Psoas muscle (tissue), 8 donors: ENCODE measurements around the gene FAM118A. TPM values are rescaled to one million over a fixed set of nuclear protein-coding genes. Genes with fewer than 3 reads are reported as not detected.

ENCODE experiments used
- ATAC-seq, 4 donors: fragments of 200-7000 bp; cut with Tn5 transposase; one replicate each; pipeline ENCODE4 v1.9.1; 2020; ENCODE audit warnings: moderate library complexity in 3 of 4, mild to moderate bottlenecking in 2 of 4
- DNase-seq, 2 donors: peaks; one replicate each; pipeline ENCODE4 v3.0.0-alpha.2; 2020
- H3K27ac ChIP-seq: fragments of 200-600 bp; one replicate; pipeline ENCODE4 v1.8.0; 2022
- H3K27me3 ChIP-seq, 3 donors: fragments of 200-600 bp in 1 of 3; one replicate each; pipeline versions ENCODE4 v1.6.1 to v1.8.0; 2013 to 2022; ENCODE audit warnings: low read length in 2 of 3, mild to moderate bottlenecking in 2 of 3, moderate library complexity in 1 of 3; ENCODE audit not compliant: insufficient read depth in 3 of 3
- H3K36me3 ChIP-seq, 2 donors: fragments of 200-600 bp in 1 of 2; one replicate each; pipeline versions ENCODE4 v1.6.1 to v1.8.0; 2013 to 2022; ENCODE audit warnings: low read depth in 1 of 2, mild to moderate bottlenecking in 1 of 2, moderate library complexity in 1 of 2; ENCODE audit not compliant: insufficient read depth in 1 of 2
- H3K4me1 ChIP-seq: fragments of 200-600 bp; one replicate; pipeline ENCODE4 v1.8.0; 2022
- H3K4me3 ChIP-seq: fragments of 200-600 bp; one replicate; pipeline ENCODE4 v1.8.0; 2022; ENCODE audit warnings: mild to moderate bottlenecking
- H3K9me3 ChIP-seq: fragments of 200-600 bp; one replicate; pipeline ENCODE4 v1.8.0; 2022
- WGBS, 3 donors: extraction: QIAGEN DNeasy Blood & Tissue Kit; methylation state at CpG; one replicate each; pipeline versions ENCODE4 v1.1.6 to v1.1.7; 2013; 5-methylcytosine and 5-hydroxymethylcytosine counted together
- intact Hi-C, 2 donors: fragments of 100-400 bp; cut with DNase I; formaldehyde crosslinking; loops; one replicate each; pipeline versions ENCODE4 v1.11.0 to v1.14.2; 2022
- polyA plus RNA-seq, 3 donors: library from polyadenylated mRNA; stranded (reverse); fragments of 200-250 nt; gene quantifications; one replicate each; pipeline ENCODE4 v1.2.3, GENCODE V29; 2013
- total RNA-seq, 4 donors: library from RNA; stranded (reverse); fragmentation: NEBNext Ultra II Directional in 2 of 4; extraction: Animal tissue kit (Norgen Biotek cat#: 25700) in 2 of 4; gene quantifications; one replicate each; pipeline versions ENCODE4 v1.2.1 to v1.2.4, GENCODE V29; 2021 to 2023
- TF ChIP-seq, protein P1 (sequence below): fragments of 200-600 bp; IDR thresholded peaks from one replicate; pipeline ENCODE4 v1.8.0; 2022; ENCODE audit warnings: antibody characterized with exemption
- donor health status: healthy with polysubstance abuse.
- donor health status: DM: no; HTN: no; CAD: no; lungs with moderate emphysema.
- donor health status: Bipolar disorder and iron deficiency.
- donor health status: healthy.
- donor health status: DM: yes; HTN: yes; CAD: no.
- donor health status: DM: no; HTN: no; CAD: no.
- donor health status: DM: no; HTN: no; CAD: no.
- donor health status: DM: yes; HTN: yes; CAD: no.

Gene FAM118A
- total and polyA plus RNA-seq, 7 donors, result 5.8 to 25.5 (median 16.1) TPM

DNA sequence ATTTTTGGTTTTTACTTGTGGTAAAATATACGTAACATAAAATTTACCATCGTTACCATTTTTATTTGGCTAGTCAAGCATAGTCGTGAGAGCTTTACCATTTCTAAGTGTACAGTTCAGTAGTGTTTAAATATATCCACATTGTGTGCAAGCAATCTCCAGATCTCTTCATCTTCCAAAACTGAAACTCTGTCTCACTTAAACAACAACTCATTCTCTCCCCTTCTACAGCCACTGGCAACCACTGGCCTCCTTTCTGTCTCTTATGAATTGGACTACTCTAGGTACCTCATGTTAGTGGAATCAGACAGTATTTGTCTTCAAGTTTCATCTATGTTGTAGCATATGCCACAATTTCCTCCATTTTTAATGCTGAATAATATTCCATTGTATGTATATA is 66.3 kb downstream of the FAM118A start:
- H3K4me3 ChIP-seq, result no peak overlapping the region
- H3K27me3 ChIP-seq, result no peaks in the 10 kb centered on the region
- no peaks in the 10 kb centered on the region for H3K36me3 ChIP-seq
- H3K9me3 ChIP-seq, result no peaks in the 10 kb centered on the region
- no peak overlapping the region for H3K27ac ChIP-seq
- intact Hi-C loops, result no loop called here
- H3K4me1 ChIP-seq, result no peaks in the 10 kb centered on the region
- 75 to 94% (median 93%) methylated on average over 3 of the region's 3 CpGs for WGBS, 3 donors
- TF ChIP-seq, protein P1, sequence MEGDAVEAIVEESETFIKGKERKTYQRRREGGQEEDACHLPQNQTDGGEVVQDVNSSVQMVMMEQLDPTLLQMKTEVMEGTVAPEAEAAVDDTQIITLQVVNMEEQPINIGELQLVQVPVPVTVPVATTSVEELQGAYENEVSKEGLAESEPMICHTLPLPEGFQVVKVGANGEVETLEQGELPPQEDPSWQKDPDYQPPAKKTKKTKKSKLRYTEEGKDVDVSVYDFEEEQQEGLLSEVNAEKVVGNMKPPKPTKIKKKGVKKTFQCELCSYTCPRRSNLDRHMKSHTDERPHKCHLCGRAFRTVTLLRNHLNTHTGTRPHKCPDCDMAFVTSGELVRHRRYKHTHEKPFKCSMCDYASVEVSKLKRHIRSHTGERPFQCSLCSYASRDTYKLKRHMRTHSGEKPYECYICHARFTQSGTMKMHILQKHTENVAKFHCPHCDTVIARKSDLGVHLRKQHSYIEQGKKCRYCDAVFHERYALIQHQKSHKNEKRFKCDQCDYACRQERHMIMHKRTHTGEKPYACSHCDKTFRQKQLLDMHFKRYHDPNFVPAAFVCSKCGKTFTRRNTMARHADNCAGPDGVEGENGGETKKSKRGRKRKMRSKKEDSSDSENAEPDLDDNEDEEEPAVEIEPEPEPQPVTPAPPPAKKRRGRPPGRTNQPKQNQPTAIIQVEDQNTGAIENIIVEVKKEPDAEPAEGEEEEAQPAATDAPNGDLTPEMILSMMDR, result no peak
- DNase-seq, result no peak
- ATAC-seq, result no peak

DNA sequence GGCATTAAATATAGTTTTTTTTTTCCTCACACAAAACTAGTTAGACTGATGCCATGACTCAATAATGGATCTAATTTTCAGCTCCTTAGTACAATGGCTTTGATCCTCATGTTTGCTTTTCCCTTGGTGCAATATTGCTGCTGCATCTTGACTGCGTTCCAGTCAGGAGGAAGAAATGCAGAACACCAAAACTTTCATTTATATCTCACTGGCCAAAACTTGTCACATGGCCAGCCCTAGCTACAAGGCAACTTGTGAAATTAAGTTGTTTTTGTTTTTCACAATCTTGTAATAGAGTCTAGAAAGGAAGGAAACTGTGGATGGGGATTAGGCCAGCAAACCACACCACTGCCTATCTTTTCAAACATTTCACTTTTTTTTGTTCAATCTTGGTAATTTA is 67.0 kb downstream of the FAM118A start:
- intact Hi-C loops, result no loop called here
- ATAC-seq (no peak), DNase-seq (peak in 1 of 2 donors; percentile 19)
- TF ChIP-seq, protein P1, result no peak
- Histone ChIP-seq H3K9me3 (no peaks in the 10 kb centered on the region), H3K36me3 (no peaks in the 10 kb centered on the region), H3K4me3 (no peak overlapping the region), H3K4me1 (no peaks in the 10 kb centered on the region), H3K27ac (no peak overlapping the region), H3K27me3 (no peaks in the 10 kb centered on the region)
- WGBS, 3 donors, result 69 to 90% (median 79%) methylated on average over 1 of the region's 1 CpG

GRCh38 chr22:45381348-45381747 is 71.6 kb downstream of the FAM118A start:
- Histone ChIP-seq H3K4me3 (no peak overlapping the region), H3K27me3 (no peaks in the 10 kb centered on the region), H3K27ac (no peak overlapping the region), H3K4me1 (no peaks in the 10 kb centered on the region), H3K9me3 (no peaks in the 10 kb centered on the region), H3K36me3 (no peaks in the 10 kb centered on the region)
- intact Hi-C loops, result no loop called here
- DNase-seq (no peak), ATAC-seq (no peak)
- TF ChIP-seq, protein P1, result no peak
- 88 to 94% (median 88%) methylated on average over 2 of the region's 2 CpGs for WGBS, 3 donors

GRCh38 chr22:45389546-45389945 is 79.8 kb downstream of the FAM118A start:
- H3K27ac ChIP-seq, result no peak overlapping the region
- H3K27me3 ChIP-seq, result no peaks in the 10 kb centered on the region
- WGBS, 3 donors, result 81 to 88% (median 84%) methylated on average over 3 of the region's 3 CpGs
- no peak for ATAC-seq
- no peak overlapping the region for H3K4me3 ChIP-seq
- no peak for DNase-seq
- H3K9me3 ChIP-seq, result no peaks in the 10 kb centered on the region
- no peaks in the 10 kb centered on the region for H3K36me3 ChIP-seq
- intact Hi-C loops, result no loop called here
- TF ChIP-seq, protein P1, result no peak
- no peaks in the 10 kb centered on the region for H3K4me1 ChIP-seq

Other genes with a start within 250 kb of the FAM118A start
- 10 to 100 TPM; 17.1 to 26.6 (median 21.6) TPM for gene NUP50, start 146.0 kb upstream of the FAM118A start, total RNA-seq
- 10 to 100 TPM in 2 of 3 donors, 1 to 10 TPM in 1; 6.1 to 21.1 (median 11.8) TPM for gene NUP50, start 146.0 kb upstream of the FAM118A start, polyA plus RNA-seq
- gene KIAA0930, start 69.0 kb upstream of the FAM118A start, total RNA-seq, result 10 to 100 TPM; 21.3 to 51.1 (median 28.0) TPM
- gene KIAA0930, start 69.0 kb upstream of the FAM118A start, polyA plus RNA-seq, result 10 to 100 TPM; 13.2 to 24.9 (median 15.3) TPM
- 1 to 10 TPM; 1.1 to 3.9 (median 2.1) TPM for gene UPK3A, start 25.0 kb upstream of the FAM118A start, total RNA-seq
- gene UPK3A, start 25.0 kb upstream of the FAM118A start, polyA plus RNA-seq, result 10 to 100 TPM in 1 of 3 donors, 1 to 10 TPM in 1, under 1 TPM in 1; 0.93 to 11.7 (median 5.0) TPM
- gene SMC1B, start 103.7 kb downstream of the FAM118A start, total RNA-seq, result not detected
- gene SMC1B, start 103.7 kb downstream of the FAM118A start, polyA plus RNA-seq, result not detected
- gene RIBC2, start 103.8 kb downstream of the FAM118A start, total RNA-seq, result not detected
- gene RIBC2, start 103.8 kb downstream of the FAM118A start, polyA plus RNA-seq, result under 1 TPM in 1 of 3 donors, not detected in 2; 0.04 TPM
- gene FBLN1, start 192.9 kb downstream of the FAM118A start, total RNA-seq, result 10 to 100 TPM; 19.3 to 95.7 (median 29.3) TPM
- 10 to 100 TPM; 10.5 to 14.0 (median 12.0) TPM for gene FBLN1, start 192.9 kb downstream of the FAM118A start, polyA plus RNA-seq